GM23338 (cell line): Measurements from ENCODE around the gene MAP3K14. TPM values are rescaled to one million over a fixed set of nuclear protein-coding genes. Genes with fewer than 3 reads are reported as not detected.

Experiments
- ATAC-seq: fragments of 200-7000 bp; cut with Tn5 transposase; 3 replicates; pipeline ENCODE4 v1.9.1; 2020
- DNase-seq: peaks from one replicate; pipeline ENCODE4 v3.0.0-alpha.2; 2015; ENCODE audit warnings: low spot score
- H2AFZ ChIP-seq: fragments of 200-600 bp; sonication (generic); 2 replicates; pipeline ENCODE4 v1.8.0; 2016; ENCODE audit warnings: antibody characterized with exemption, mild to moderate bottlenecking, moderate library complexity
- H3F3A ChIP-seq: fragments of 200-600 bp; sonication (generic); replicated peaks from 2 replicates; pipeline ENCODE4 v1.8.0; 2017; ENCODE audit warnings: antibody characterized with exemption, mixed run types, low read depth
- H3K27ac ChIP-seq: fragments of 200-600 bp; sonication (generic); 2 replicates; pipeline ENCODE4 v1.6.1; 2016; ENCODE audit warnings: low read depth
- H3K27me3 ChIP-seq: fragments of 200-600 bp; sonication (generic); 2 replicates; pipeline ENCODE4 v1.8.0; 2016; ENCODE audit warnings: mild to moderate bottlenecking, mixed run types, moderate library complexity; ENCODE audit not compliant: insufficient read depth
- H3K36me3 ChIP-seq: fragments of 200-600 bp; sonication (generic); 2 replicates; pipeline ENCODE4 v1.8.0; 2016; ENCODE audit warnings: mild to moderate bottlenecking; ENCODE audit not compliant: insufficient read depth
- H3K4me1 ChIP-seq: fragments of 200-600 bp; sonication (generic); 2 replicates; pipeline ENCODE4 v1.8.0; 2016; ENCODE audit warnings: mild to moderate bottlenecking, moderate library complexity; ENCODE audit not compliant: insufficient read depth
- H3K4me2 ChIP-seq: fragments of 200-600 bp; sonication (generic); 2 replicates; pipeline ENCODE4 v1.7.1; 2017; ENCODE audit warnings: mixed run types
- H3K4me3 ChIP-seq: fragments of 200-600 bp; sonication (generic); 2 replicates; pipeline ENCODE4 v1.6.1; 2016; ENCODE audit warnings: mixed run types
- H3K79me2 ChIP-seq: fragments of 200-600 bp; sonication (generic); replicated peaks from 2 replicates; pipeline ENCODE4 v1.8.0; 2017; ENCODE audit warnings: mild to moderate bottlenecking; ENCODE audit not compliant: insufficient read depth
- H3K9me2 ChIP-seq: fragments of 200-600 bp; sonication (generic); 2 replicates; pipeline ENCODE4 v1.8.0; 2017; ENCODE audit not compliant: insufficient read depth
- H4K20me1 ChIP-seq: fragments of 200-600 bp; sonication (generic); replicated peaks from 2 replicates; pipeline ENCODE4 v1.8.0; 2017; ENCODE audit warnings: mild to moderate bottlenecking; ENCODE audit not compliant: insufficient read depth
- H3K27ac Mint-ChIP-seq: 2 replicates; pipeline ENCODE4 v1.8.0; 2020; ENCODE audit warnings: inconsistent platforms, mild to moderate bottlenecking, moderate library complexity, mixed read lengths
- H3K27me3 Mint-ChIP-seq: 3 replicates; pipeline ENCODE4 v1.8.0; 2022; ENCODE audit warnings: low read depth, mild to moderate bottlenecking, moderate library complexity, mixed read lengths, inconsistent platforms; ENCODE audit not compliant: insufficient read depth, poor library complexity
- H3K36me3 Mint-ChIP-seq: 3 replicates; pipeline ENCODE4 v1.8.0; 2021; ENCODE audit warnings: low read depth, mild to moderate bottlenecking, inconsistent platforms, moderate library complexity, mixed read lengths
- H3K4me1 Mint-ChIP-seq: 3 replicates; pipeline ENCODE4 v1.8.0; 2020; ENCODE audit warnings: mild to moderate bottlenecking, inconsistent platforms, mixed read lengths
- H3K4me3 Mint-ChIP-seq: 3 replicates; pipeline ENCODE4 v1.8.0; 2021; ENCODE audit warnings: moderate library complexity, mild to moderate bottlenecking, inconsistent platforms, mixed read lengths
- H3K9me3 Mint-ChIP-seq: 3 replicates; pipeline ENCODE4 v1.8.0; 2020; ENCODE audit warnings: moderate library complexity, mild to moderate bottlenecking, inconsistent platforms, mixed read lengths
- CREB1 ChIP-seq: fragments of 250-450 bp; sonication (Bioruptor Pico); IDR thresholded peaks from 2 replicates; pipeline ENCODE4 v1.5.0; 2020; ENCODE audit warnings: low read depth, mild to moderate bottlenecking, moderate library complexity
- ETS1 ChIP-seq: IDR thresholded peaks from 2 replicates; pipeline ENCODE4 v1.6.1; 2016; ENCODE audit warnings: antibody characterized with exemption
- JUNB ChIP-seq: IDR thresholded peaks from one replicate; pipeline ENCODE4 v1.6.1; 2016; ENCODE audit warnings: antibody characterized with exemption; ENCODE audit not compliant: unreplicated experiment
- REST ChIP-seq: IDR thresholded peaks from one replicate; pipeline ENCODE4 v1.6.1; 2018; ENCODE audit warnings: antibody characterized with exemption; ENCODE audit not compliant: unreplicated experiment
- ZNF114 ChIP-seq: fragments of 250-450 bp; sonication (Bioruptor Pico); IDR thresholded peaks from 2 replicates; pipeline ENCODE4 v1.5.0; 2020; ENCODE audit warnings: mild to moderate bottlenecking, moderate library complexity
- ZNF331 ChIP-seq: fragments of 250-450 bp; sonication (Bioruptor Pico); IDR thresholded peaks from 2 replicates; pipeline ENCODE4 v1.5.0; 2020; ENCODE audit warnings: low read depth, mild to moderate bottlenecking, moderate library complexity
- polyA plus RNA-seq: library from polyadenylated mRNA; unstranded; fragments of >200 nt; fragmentation: Nextera tagmentation; extraction: Ambion mirVana; gene quantifications from 2 replicates; pipeline ENCODE4 v1.2.1, GENCODE V29; 2016
- total RNA-seq: library from RNA; depleted of rRNA; stranded (reverse); fragments of >200 nt; shearing (Covaris generic); gene quantifications from 2 replicates; pipeline ENCODE4 v1.2.3, GENCODE V29; 2014

Gene MAP3K14
- total and polyA plus RNA-seq, 2 experiments from 2014 or later: 1.3 to 4.9 TPM

GRCh38 chr17:45262516-45263476, 54.0 kb downstream of the MAP3K14 start:
- Histone ChIP-seq H3K27ac (no peak overlapping the region), H3K79me2 (no peaks in the 10 kb centered on the region), H3K4me1 (peaks cover 11% of the 10 kb centered on the region; the same call in 1 of the 2 replicates), H3F3A (peaks cover 3% of the 10 kb centered on the region; the same call in 1 of the 2 replicates), H3K36me3 (no peaks in the 10 kb centered on the region), H2AFZ (peak overlapping the region; percentile 90), H3K27me3 (peaks cover 11% of the 10 kb centered on the region), H3K4me2 (peak overlapping the region; percentile 84), H3K9me2 (no peaks in the 10 kb centered on the region), H4K20me1 (no peaks in the 10 kb centered on the region; the same call in 1 of the 2 replicates), H3K4me3 (peak overlapping the region; percentile 77)
- ATAC-seq (peak; percentile 43), DNase-seq (no peak)
- Mint-ChIP-seq H3K27me3 (peaks cover 17% of the 10 kb centered on the region), H3K27ac (no peak overlapping the region), H3K4me3 (peak overlapping the region; percentile 72), H3K36me3 (peaks cover 13% of the 10 kb centered on the region; the same call in 2 of the 3 replicates), H3K4me1 (peaks cover 12% of the 10 kb centered on the region), H3K9me3 (no peaks in the 10 kb centered on the region)
- TF ChIP-seq ZNF114 (CRISPR knock-in tag): no peak

GRCh38 chr17:45261577-45262515, 55.0 kb downstream of the MAP3K14 start, which contains the start of gene SPATA32:
Gene SPATA32 (minus strand): TSS chr17:45262094. CDS start chr17:45262016, 78 bp downstream.
- Mint-ChIP-seq H3K36me3 (peaks cover 5% of the 10 kb centered on the region; the same call in 1 of the 3 replicates), H3K4me1 (peaks cover 22% of the 10 kb centered on the region), H3K4me3 (peak within 1 kb of the TSS; percentile 72), H3K9me3 (no peaks in the 10 kb centered on the region), H3K27me3 (peaks cover 20% of the 10 kb centered on the region), H3K27ac (no peak within 1 kb of the TSS)
- no peaks in the 10 kb centered on the region; the same call in 1 of the 2 replicates for H4K20me1 ChIP-seq
- TF ChIP-seq CREB1 (CRISPR knock-in tag) (peak; percentile 86), ZNF114 (CRISPR knock-in tag) (no peak), ZNF331 (no peak), ETS1 (peak; percentile 7; the same call in 1 of the 2 replicates), REST (no peak), JUNB (no peak)
- H3K4me1 ChIP-seq: peaks cover 20% of the 10 kb centered on the region; the same call in 1 of the 2 replicates
- H3K27ac ChIP-seq: no peak within 1 kb of the TSS
- H3K4me2 ChIP-seq: peak within 1 kb of the TSS; percentile 84
- no peaks in the 10 kb centered on the region; the same call in 1 of the 2 replicates for H3K9me2 ChIP-seq
- peak within 1 kb of the TSS; percentile 77 for H3K4me3 ChIP-seq
- peak within 1 kb of the TSS; percentile 90 for H2AFZ ChIP-seq
- H3K27me3 ChIP-seq: peaks cover 11% of the 10 kb centered on the region
- DNase-seq: peak; percentile 88
- peak; percentile 77 for ATAC-seq
- H3K36me3 ChIP-seq: no peaks in the 10 kb centered on the region
- no peaks in the 10 kb centered on the region for H3K79me2 ChIP-seq
- peaks cover 3% of the 10 kb centered on the region; the same call in 1 of the 2 replicates for H3F3A ChIP-seq
